Neural cell (in vitro differentiated cells): Measurements from ENCODE around the gene KCNS1. TPM values are rescaled to one million over a fixed set of nuclear protein-coding genes. Genes with fewer than 3 reads are reported as not detected.

ENCODE experiments used
- H2AFZ ChIP-seq: fragments of 200-600, 300-800 bp; sonication (generic), shearing (Covaris generic); 2 replicates; pipeline ENCODE4 v1.6.0; 2014; ENCODE audit warnings: low read depth, mild to moderate bottlenecking, antibody characterized with exemption, low read length, moderate library complexity
- H3F3A ChIP-seq: fragments of 200-600 bp; shearing (Covaris generic); 2 replicates; pipeline ENCODE4 v1.6.1; 2016; ENCODE audit warnings: mild to moderate bottlenecking, moderate library complexity, mixed read lengths, antibody characterized with exemption, low read length; ENCODE audit not compliant: insufficient read depth, poor library complexity, severe bottlenecking
- H3K27ac ChIP-seq: fragments of 200-600, 300-800 bp; sonication (generic), shearing (Covaris generic); 2 replicates; pipeline ENCODE4 v1.5.1; 2014; ENCODE audit warnings: mild to moderate bottlenecking, low read length, moderate library complexity
- H3K27me3 ChIP-seq: fragments of 300-800, 200-600 bp; sonication (generic), shearing (Covaris generic); 2 replicates; pipeline ENCODE4 v1.6.0; 2014; ENCODE audit warnings: mild to moderate bottlenecking, low read depth, low read length, moderate library complexity; ENCODE audit not compliant: insufficient read depth
- H3K36me3 ChIP-seq: fragments of 300-800, 200-600 bp; sonication (generic), shearing (Covaris generic); 2 replicates; pipeline ENCODE4 v1.5.1; 2014; ENCODE audit warnings: mild to moderate bottlenecking, antibody characterized with exemption, low read length, moderate library complexity; ENCODE audit not compliant: insufficient read depth
- H3K4me2 ChIP-seq: fragments of 300-800, 200-600 bp; sonication (generic), shearing (Covaris generic); 2 replicates; pipeline ENCODE4 v1.6.0; 2014; ENCODE audit warnings: mild to moderate bottlenecking, low read length
- H3K4me3 ChIP-seq: fragments of 300-800, 200-600 bp; sonication (generic), shearing (Covaris generic); 2 replicates; pipeline ENCODE4 v1.5.1; 2014; ENCODE audit warnings: mild to moderate bottlenecking, low read length, moderate library complexity
- H3K79me2 ChIP-seq: fragments of 200-600 bp; shearing (Covaris generic); replicated peaks from 2 replicates; pipeline ENCODE4 v1.6.0; 2014; ENCODE audit warnings: mild to moderate bottlenecking, low read length, moderate library complexity; ENCODE audit not compliant: insufficient read depth
- H3K9ac ChIP-seq: fragments of 300-800, 200-600 bp; sonication (generic), shearing (Covaris generic); 2 replicates; pipeline ENCODE4 v1.6.1; 2016; ENCODE audit warnings: mild to moderate bottlenecking, low read length, mixed read lengths
- H3K9me2 ChIP-seq: fragments of 200-600 bp; shearing (Covaris generic); 2 replicates; pipeline ENCODE4 v1.6.1; 2016; ENCODE audit warnings: mild to moderate bottlenecking, low read length, mixed read lengths; ENCODE audit not compliant: insufficient read depth
- H3K9me3 ChIP-seq: fragments of 200-600, 300-800 bp; sonication (generic), shearing (Covaris generic); 2 replicates; pipeline ENCODE4 v1.6.1; 2016; ENCODE audit warnings: mild to moderate bottlenecking, mixed run types, low read length, moderate library complexity, mixed read lengths
- H4K20me1 ChIP-seq: fragments of 200-600 bp; shearing (Covaris generic); 2 replicates; pipeline ENCODE4 v1.6.1; 2016; ENCODE audit warnings: mild to moderate bottlenecking, mixed run types; ENCODE audit not compliant: insufficient read depth
- EP300 ChIP-seq: fragments of 450-650 bp; conservative IDR thresholded peaks from 2 replicates; pipeline ENCODE4 v1.6.1; 2014; ENCODE audit warnings: antibody characterized with exemption, mild to moderate bottlenecking, moderate library complexity; ENCODE audit not compliant: poor library complexity, severe bottlenecking
- EZH2 ChIP-seq: fragments of 200-600, 300-800 bp; shearing (Covaris generic), sonication (generic); IDR thresholded peaks from 2 replicates; pipeline ENCODE4 v1.6.1; 2014; ENCODE audit warnings: antibody characterized with exemption, low read length, borderline replicate concordance, mild to moderate bottlenecking; ENCODE audit not compliant: insufficient read depth, poor library complexity, severe bottlenecking
- MXI1 ChIP-seq: fragments of 450-650 bp; conservative IDR thresholded peaks from 2 replicates; pipeline ENCODE4 v1.6.1; 2014; ENCODE audit warnings: antibody characterized with exemption, mild to moderate bottlenecking; ENCODE audit not compliant: poor library complexity, severe bottlenecking
- POLR2AphosphoS5 ChIP-seq: IDR thresholded peaks from 2 replicates; pipeline ENCODE4 v1.6.1; 2012
- RAD21 ChIP-seq: fragments of 450-650 bp; conservative IDR thresholded peaks from 2 replicates; pipeline ENCODE4 v1.6.1; 2014; ENCODE audit warnings: antibody characterized with exemption, mild to moderate bottlenecking, moderate library complexity
- SMC3 ChIP-seq: fragments of 450-650 bp; conservative IDR thresholded peaks from 2 replicates; pipeline ENCODE4 v1.6.1; 2014; ENCODE audit warnings: antibody characterized with exemption, mild to moderate bottlenecking, moderate library complexity; ENCODE audit not compliant: poor library complexity
- TAF1 ChIP-seq: IDR thresholded peaks from 2 replicates; pipeline ENCODE4 v1.6.1; 2012; ENCODE audit warnings: low read depth
- polyA plus RNA-seq: library from polyadenylated mRNA; depleted of rRNA; stranded (reverse); fragments of >200 nt; gene quantifications from 2 replicates; pipeline ENCODE4 v1.2.3, GENCODE V29; 2014
- TF ChIP-seq, protein P1 (sequence below): IDR thresholded peaks from 2 replicates; pipeline ENCODE4 v1.6.1; 2012; ENCODE audit warnings: borderline replicate concordance
- TF ChIP-seq, protein P2 (sequence below): fragments of 450-650 bp; IDR thresholded peaks from 2 replicates; pipeline ENCODE4 v1.5.1; 2014; ENCODE audit warnings: antibody characterized with exemption, mild to moderate bottlenecking, moderate library complexity; ENCODE audit not compliant: poor library complexity, severe bottlenecking

The KCNS1 gene
- polyA plus RNA-seq, 1 donor from 2014 or later: not detected

DNA sequence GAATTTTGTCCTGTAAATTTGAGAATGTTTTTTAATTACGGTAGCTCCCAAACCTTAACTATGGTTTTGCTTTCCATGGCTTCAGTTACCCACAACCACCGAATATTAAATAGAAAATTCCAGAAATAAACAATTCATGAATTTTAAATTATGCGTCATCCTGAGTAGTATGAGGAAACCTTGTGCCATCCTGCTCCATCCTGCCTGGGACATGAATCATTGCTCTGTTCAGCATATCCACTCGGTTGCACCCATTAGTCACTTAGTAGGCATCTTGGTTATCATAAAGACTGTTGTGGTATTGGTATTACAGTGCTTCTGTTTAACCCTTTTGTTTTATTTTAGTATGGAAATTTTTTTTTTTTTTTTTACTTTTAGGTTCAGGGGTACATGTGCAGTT, 39.7 kb downstream of the KCNS1 start:
- Histone ChIP-seq H3K79me2 (no peaks in the 10 kb centered on the region), H3K9me2 (no peaks in the 10 kb centered on the region), H3K9me3 (no peaks in the 10 kb centered on the region), H3F3A (no peaks in the 10 kb centered on the region), H3K27me3 (no peaks in the 10 kb centered on the region), H3K27ac (no peak overlapping the region), H3K4me3 (no peak overlapping the region), H2AFZ (no peak overlapping the region), H3K36me3 (no peaks in the 10 kb centered on the region), H3K4me2 (no peak overlapping the region), H3K9ac (no peak overlapping the region), H4K20me1 (no peaks in the 10 kb centered on the region)
- TF ChIP-seq EP300 (no peak), POLR2AphosphoS5 (no peak), RAD21 (no peak), EZH2 (no peak), MXI1 (no peak), SMC3 (no peak), TAF1 (no peak)
- TF ChIP-seq, protein P1, sequence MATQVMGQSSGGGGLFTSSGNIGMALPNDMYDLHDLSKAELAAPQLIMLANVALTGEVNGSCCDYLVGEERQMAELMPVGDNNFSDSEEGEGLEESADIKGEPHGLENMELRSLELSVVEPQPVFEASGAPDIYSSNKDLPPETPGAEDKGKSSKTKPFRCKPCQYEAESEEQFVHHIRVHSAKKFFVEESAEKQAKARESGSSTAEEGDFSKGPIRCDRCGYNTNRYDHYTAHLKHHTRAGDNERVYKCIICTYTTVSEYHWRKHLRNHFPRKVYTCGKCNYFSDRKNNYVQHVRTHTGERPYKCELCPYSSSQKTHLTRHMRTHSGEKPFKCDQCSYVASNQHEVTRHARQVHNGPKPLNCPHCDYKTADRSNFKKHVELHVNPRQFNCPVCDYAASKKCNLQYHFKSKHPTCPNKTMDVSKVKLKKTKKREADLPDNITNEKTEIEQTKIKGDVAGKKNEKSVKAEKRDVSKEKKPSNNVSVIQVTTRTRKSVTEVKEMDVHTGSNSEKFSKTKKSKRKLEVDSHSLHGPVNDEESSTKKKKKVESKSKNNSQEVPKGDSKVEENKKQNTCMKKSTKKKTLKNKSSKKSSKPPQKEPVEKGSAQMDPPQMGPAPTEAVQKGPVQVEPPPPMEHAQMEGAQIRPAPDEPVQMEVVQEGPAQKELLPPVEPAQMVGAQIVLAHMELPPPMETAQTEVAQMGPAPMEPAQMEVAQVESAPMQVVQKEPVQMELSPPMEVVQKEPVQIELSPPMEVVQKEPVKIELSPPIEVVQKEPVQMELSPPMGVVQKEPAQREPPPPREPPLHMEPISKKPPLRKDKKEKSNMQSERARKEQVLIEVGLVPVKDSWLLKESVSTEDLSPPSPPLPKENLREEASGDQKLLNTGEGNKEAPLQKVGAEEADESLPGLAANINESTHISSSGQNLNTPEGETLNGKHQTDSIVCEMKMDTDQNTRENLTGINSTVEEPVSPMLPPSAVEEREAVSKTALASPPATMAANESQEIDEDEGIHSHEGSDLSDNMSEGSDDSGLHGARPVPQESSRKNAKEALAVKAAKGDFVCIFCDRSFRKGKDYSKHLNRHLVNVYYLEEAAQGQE: no peak
- TF ChIP-seq, protein P2, sequence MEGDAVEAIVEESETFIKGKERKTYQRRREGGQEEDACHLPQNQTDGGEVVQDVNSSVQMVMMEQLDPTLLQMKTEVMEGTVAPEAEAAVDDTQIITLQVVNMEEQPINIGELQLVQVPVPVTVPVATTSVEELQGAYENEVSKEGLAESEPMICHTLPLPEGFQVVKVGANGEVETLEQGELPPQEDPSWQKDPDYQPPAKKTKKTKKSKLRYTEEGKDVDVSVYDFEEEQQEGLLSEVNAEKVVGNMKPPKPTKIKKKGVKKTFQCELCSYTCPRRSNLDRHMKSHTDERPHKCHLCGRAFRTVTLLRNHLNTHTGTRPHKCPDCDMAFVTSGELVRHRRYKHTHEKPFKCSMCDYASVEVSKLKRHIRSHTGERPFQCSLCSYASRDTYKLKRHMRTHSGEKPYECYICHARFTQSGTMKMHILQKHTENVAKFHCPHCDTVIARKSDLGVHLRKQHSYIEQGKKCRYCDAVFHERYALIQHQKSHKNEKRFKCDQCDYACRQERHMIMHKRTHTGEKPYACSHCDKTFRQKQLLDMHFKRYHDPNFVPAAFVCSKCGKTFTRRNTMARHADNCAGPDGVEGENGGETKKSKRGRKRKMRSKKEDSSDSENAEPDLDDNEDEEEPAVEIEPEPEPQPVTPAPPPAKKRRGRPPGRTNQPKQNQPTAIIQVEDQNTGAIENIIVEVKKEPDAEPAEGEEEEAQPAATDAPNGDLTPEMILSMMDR: no peak

DNA sequence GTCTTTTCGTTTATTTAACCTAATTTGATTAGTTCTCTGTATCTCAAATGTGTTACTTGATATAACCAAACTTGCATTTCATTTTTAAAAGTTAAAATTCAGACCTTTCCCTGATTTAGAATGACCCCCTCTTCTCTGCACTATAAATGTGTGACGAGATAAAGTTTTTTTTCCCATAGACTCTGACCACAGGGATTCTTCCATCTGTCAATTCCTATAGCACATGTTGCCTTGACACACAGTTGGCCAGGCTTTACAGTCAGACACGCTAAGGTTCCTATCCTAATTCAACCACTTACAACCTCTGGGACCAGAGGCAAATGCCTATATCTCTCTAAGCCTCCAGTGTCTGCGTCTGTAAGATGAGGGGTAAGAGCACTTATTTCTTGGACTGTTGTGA, 40.6 kb downstream of the KCNS1 start:
- no peaks in the 10 kb centered on the region for H3K9me2 ChIP-seq
- H3K79me2 ChIP-seq: no peaks in the 10 kb centered on the region
- H3K9ac ChIP-seq: no peak overlapping the region
- H3K27me3 ChIP-seq: no peaks in the 10 kb centered on the region
- H3K36me3 ChIP-seq: no peaks in the 10 kb centered on the region
- no peak overlapping the region for H3K27ac ChIP-seq
- H3K9me3 ChIP-seq: no peaks in the 10 kb centered on the region
- no peak overlapping the region for H2AFZ ChIP-seq
- H3K4me3 ChIP-seq: no peak overlapping the region
- H4K20me1 ChIP-seq: no peaks in the 10 kb centered on the region
- TF ChIP-seq, protein P1: no peak
- TF ChIP-seq TAF1 (no peak), POLR2AphosphoS5 (no peak), RAD21 (no peak), SMC3 (no peak), EZH2 (no peak), MXI1 (no peak), EP300 (no peak)
- TF ChIP-seq, protein P2: no peak
- no peaks in the 10 kb centered on the region for H3F3A ChIP-seq
- H3K4me2 ChIP-seq: no peak overlapping the region
